ENCODE results near the gene ZBTB48. TPM values are rescaled to one million over a fixed set of nuclear protein-coding genes. Genes with fewer than 3 reads are reported as not detected.

ZBTB48 gene
- total RNA-seq, 1 donor from 2014 or later = 5.7 TPM

DNA sequence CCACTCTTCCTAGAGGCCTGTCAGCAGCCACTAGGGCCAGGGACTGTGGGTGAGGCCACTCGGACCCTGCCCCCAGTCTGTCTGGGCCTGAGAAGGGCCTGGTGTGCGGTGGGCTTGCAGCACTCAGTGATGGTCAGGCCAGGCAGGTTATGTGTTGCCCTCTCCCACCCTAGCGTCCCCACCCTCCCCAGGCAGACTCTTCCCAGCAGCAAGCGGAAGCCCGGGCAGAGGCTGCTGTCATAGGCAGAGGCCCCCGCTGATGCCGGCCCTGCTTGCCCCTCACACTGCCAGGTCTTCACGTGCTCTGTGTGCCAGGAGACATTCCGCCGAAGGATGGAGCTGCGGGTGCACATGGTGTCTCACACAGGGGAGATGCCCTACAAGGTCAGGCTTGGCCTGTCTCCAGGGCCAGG is 6.6 kb downstream of the ZBTB48 start:
- no peak overlapping the region for H3K4me3 ChIP-seq (ENCODE audit: low read depth, low read length)
- TF ChIP-seq CTCF (conservative IDR thresholded peaks at IDR 0.05; ENCODE audit: low read depth, low read length) = no peak
- DNase-seq (ENCODE audit: low read depth) = no peak

DNA sequence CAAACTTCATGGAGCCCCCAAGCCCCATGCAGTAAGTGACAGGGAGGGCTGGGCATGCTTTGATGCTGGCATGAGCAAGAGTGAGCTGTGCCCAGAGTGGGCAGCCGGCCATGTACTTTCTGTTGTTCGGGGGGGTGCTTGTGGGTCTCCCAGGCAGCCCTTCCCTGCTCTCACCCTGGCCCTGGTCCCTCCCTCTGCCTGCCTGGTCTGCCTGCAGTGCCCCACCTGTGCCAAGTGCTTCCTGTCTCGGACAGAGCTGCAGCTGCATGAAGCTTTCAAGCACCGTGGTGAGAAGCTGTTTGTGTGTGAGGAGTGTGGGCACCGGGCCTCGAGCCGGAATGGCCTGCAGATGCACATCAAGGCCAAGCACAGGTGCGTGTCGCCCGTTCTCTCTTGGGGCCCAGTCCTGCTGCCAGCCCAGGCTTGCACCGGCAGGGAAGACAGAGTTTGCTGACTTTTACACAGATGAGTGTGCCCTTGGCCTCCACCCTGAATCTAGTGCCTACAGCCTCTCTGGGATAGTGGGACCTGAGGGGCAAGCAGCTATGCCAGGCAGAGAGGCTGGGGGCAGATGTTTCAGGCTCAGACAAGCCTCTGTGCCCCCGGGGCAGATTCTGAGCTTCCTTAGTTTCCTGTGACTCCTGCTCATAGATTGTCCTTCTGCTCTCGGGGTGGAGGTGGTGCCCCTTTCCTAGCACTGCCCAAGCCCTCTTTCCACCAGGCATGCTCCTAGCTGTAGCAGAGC is 7.6 kb downstream of the ZBTB48 start:
- H3K4me3 ChIP-seq (ENCODE audit: low read depth, low read length) = no peak overlapping the region
- no peak for TF ChIP-seq CTCF (conservative IDR thresholded peaks at IDR 0.05; ENCODE audit: low read depth, low read length)
- DNase-seq (ENCODE audit: low read depth) = no peak

DNA sequence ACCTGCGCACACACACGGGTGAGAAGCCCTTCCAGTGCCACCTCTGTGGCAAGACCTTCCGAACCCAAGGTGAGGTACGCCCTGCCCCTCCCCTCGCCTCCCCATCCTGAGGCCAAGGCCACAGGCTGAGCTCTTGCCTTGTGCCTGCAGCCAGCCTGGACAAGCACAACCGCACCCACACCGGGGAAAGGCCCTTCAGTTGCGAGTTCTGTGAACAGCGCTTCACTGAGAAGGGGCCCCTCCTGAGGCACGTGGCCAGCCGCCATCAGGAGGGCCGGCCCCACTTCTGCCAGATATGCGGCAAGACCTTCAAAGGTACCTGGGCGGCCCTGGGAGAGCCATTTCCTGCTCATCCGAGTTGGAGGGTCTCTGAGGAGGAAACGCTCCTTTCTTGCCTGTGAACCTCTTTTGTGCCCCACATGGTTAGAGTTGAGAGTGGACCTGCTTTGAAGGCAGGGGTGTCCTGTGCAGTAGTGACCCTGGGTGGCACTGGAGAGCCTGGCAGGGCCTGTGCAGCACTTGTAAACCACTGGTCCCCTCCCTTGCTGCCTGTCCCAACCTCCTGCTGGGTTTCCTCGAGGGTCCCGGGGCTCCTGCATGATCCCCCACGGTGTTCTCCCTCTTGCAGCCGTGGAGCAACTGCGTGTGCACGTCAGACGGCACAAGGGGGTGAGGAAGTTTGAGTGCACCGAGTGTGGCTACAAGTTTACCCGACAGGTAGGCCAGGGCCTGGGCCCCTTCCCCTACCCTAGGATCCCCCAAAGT is 8.5 kb downstream of the ZBTB48 start:
- no peak for TF ChIP-seq CTCF (conservative IDR thresholded peaks at IDR 0.05; ENCODE audit: low read depth, low read length)
- no peak overlapping the region for H3K4me3 ChIP-seq (ENCODE audit: low read depth, low read length)
- DNase-seq (ENCODE audit: low read depth) = no peak

- no peak for TF ChIP-seq CTCF (conservative IDR thresholded peaks at IDR 0.05; ENCODE audit: low read depth, low read length)
- H3K4me3 ChIP-seq (ENCODE audit: low read depth, low read length) = no peak overlapping the region
- DNase-seq (ENCODE audit: low read depth) = no peak
These were observed 9.2 kb downstream of the ZBTB48 start for GRCh38 chr1:6588893-6589520.

GRCh38 chr1:6590046-6590445 is 10.3 kb downstream of the ZBTB48 start:
- no peak for TF ChIP-seq CTCF (conservative IDR thresholded peaks at IDR 0.05; ENCODE audit: low read depth, low read length)
- H3K4me3 ChIP-seq (ENCODE audit: low read depth, low read length) = no peak overlapping the region

DNA sequence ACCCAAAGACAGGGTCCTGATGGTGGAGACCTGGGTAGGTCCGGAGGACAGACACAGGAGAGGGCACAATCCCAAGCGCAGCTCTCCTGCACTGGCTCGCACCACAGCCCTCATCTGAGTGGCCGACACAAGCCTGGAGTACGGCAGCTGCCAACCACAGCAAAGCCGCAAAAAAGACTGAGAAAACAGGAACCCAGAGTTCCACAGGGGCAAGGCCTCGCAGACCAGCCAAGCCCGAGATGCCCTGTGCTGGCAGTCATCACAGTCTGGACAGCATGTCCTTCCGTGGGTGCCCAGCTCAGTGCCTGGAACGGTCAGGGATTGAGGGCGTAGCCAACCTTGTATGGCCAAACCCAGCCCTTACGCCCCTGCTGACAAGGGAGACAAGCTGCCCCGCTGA is 11.4 kb downstream of the ZBTB48 start:
- TF ChIP-seq CTCF (conservative IDR thresholded peaks at IDR 0.05; ENCODE audit: low read depth, low read length) = no peak
- no peak for DNase-seq (ENCODE audit: low read depth)
- H3K4me3 ChIP-seq (ENCODE audit: low read depth, low read length) = no peak overlapping the region

More at GRCh38 chr1:6590046-6590445, 10.3 kb downstream of the ZBTB48 start:
- no peak for DNase-seq (ENCODE audit: low read depth)

Data from epithelial cell of proximal tubule (primary cell).